GM19099 (cell line): ENCODE data around the gene RMND1.
A peak's percentile ranks its signal among the peaks of the same experiment; 100 is the strongest.

Experiments used
- POLR2A ChIP-seq: IDR thresholded peaks from 3 replicates; pipeline ENCODE4 v1.6.1; 2011; ENCODE audit warnings: low read depth; ENCODE audit not compliant: insufficient read length; ENCODE audit errors: extremely low read depth

The RMND1 gene

DNA sequence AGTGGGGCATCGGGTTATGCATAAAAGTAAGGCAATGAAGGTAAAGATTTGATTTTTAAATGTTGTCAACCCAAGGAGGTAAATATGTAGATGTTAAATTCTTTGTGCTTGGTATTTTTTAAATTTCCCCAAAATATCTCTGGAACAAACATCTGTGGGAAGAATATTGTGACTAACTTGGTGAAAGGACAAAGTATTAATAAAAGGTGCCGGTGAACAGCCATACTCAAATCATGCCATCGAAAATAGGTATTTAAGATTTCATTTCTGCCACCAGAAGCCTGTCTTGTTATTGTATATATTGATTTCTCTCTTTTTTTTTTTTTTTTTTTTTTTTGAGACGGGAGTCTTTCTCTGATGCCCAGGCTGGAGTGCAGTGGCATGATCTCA, 48.0 kb downstream of the RMND1 start:
- no peak for TF ChIP-seq POLR2A

- TF ChIP-seq POLR2A: no peak
These were observed 49.7 kb downstream of the RMND1 start for GRCh38 chr6:151402228-151402627.

DNA sequence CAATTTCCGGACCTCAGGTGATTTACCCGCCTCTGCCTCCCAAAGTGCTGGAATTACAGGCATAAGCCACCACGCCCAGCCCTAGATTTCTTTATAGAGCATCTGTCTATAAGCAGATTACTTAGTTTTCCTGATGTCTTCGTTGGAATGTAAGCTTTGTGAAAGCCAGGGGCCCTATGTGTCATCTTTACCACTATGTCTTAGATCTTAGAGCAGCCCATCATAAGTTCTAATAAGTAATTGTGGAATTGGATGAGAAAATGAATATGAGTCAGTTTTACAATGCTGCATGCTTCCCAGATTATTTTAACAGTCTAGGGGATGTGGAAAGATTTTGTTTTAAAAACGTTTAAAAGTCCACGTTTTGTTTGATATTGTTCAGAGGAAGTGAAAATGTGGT, 51.5 kb downstream of the RMND1 start:
- TF ChIP-seq POLR2A: no peak

DNA sequence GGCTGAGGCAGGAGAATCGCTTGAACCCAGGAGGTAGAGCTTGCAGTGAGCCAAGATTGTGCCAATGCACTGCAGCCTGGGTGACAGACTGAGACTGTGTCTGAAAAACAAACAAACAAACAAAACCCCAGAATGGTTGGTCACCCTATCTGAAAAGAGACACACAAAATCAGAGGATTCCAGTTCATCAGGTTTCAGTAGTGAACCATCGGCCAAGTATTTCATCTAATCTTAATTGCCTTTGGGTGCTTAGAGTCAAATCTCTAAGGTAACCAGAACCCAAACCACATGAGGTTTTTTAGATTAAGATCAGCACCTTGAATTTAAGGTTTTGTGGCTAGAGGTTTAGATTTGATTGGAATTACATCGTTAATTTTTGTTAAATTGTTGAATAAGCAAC, 52.2 kb downstream of the RMND1 start:
- TF ChIP-seq POLR2A: no peak

GRCh38 chr6:151393410-151393809, 58.5 kb downstream of the RMND1 start:
- TF ChIP-seq POLR2A: no peak

GRCh38 chr6:151392427-151392826, 59.5 kb downstream of the RMND1 start:
- no peak for TF ChIP-seq POLR2A

DNA sequence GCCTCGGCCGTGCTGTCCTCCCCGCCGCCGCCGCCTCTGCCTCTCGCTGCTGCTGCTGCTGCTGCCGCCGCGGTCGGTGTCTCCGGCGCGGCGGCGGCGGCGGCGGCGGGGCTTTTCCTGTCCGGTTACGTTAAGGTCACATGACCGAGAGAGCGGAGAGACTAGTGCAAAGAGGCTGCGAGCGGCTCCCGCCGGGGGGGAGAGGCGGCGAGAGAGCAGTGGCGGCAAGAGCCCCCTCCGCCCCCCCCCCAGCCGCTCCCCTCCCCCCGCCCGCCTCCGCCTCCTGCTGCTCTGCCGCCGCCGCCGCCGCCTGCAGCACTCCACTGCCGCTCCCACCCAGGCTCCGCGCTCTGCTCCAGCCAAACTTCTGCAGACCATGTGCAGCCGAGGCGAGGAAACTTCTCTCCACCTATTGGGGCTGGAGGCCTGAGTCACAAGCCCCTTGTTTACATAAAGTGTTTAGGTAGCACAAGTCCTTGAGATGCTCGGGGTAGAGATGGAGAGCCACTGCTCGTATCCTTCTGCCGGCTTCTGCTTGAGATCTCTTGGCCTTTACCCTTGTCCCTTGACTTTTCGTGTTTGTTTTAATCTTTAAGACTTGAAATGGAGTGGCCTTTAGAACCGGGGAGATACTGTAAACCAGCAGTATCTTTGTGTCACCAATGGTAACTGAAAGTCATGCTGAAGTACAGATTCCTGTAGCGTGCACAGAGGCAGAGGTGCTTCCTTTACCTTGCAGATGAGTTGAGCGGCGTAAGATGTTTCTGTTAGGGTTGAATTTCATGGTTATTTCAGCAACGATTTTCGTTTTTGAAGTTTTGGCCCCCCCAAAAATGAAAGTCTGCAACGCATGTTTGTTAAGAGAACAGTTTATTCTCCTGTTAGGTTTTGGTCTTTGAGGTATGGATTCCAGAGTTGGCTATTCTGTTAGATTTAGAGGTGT, 60.2 kb downstream of the RMND1 start, which contains the start of gene ZBTB2:
TSS of gene ZBTB2 (minus strand) at position 89 of the 943 bp plus-strand sequence. CDS start 17,922 bp downstream, outside the sequence.
- peak; percentile 50 for TF ChIP-seq POLR2A

DNA sequence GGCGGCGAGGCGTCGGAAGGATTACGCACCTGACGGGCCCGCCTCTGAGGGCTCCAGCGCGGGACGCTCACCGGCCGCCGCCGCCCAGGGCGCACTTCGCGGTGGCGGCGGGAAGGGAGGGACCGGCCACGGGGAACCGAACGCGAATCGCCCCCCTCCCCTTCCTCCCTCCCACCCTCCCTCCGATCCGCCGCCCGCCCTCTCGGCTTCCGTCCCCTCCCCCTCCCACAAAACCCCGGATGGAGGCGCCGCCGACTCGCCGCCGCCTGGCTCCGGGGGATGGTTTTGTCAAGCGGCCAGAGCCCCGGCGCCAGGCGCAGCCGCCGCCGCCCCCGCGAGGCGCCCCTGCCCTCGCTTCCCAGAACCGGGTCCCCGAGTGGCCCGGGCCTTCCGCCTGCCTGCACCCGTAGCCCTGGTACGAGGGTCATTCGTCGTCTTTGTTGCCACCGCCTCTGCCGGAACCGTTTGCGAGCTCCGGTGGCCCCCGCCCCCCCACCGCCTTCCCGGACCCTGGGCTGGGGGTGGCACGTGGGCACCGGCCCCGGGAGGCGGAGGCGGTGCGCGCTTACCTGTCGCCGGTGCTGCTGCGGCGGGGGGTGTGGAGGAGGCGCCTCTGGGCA, 61.0 kb downstream of the RMND1 start:
- peak; percentile 23 for TF ChIP-seq POLR2A

DNA sequence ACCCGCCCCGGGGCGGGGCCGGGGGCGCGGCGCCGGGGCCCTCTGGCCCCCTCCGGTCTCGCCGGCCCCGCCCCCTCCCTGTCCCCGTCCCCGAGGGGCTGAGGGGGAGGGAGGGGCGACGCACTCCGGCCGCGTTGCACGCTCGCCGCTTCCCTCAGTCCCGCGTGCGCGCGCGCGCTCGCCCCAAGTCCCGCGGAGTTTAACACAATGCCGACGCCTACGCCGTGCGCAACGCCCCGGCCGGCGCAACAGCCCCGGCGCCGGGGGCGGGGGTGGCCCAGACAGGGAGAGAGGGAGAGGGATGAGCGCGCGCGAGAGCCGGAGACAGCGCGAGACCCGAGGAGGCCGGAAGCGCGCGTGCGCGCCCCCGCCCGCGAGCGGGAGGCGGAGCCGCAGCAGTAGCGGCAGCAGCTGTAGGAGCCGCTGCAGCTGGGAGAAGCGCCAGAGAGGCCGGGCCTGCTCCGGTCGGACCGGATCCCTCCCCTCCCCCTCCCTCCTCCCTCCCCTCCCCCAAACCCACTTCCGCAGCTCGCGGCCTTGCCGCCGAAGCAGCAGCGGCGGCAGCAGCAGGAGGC, 61.6 kb downstream of the RMND1 start:
- peak; percentile 70 for TF ChIP-seq POLR2A

- TF ChIP-seq POLR2A: peak; percentile 93
These were observed 62.2 kb downstream of the RMND1 start for GRCh38 chr6:151389618-151390275.

- no peak for TF ChIP-seq POLR2A
These were observed 62.8 kb downstream of the RMND1 start for GRCh38 chr6:151388997-151389617.

DNA sequence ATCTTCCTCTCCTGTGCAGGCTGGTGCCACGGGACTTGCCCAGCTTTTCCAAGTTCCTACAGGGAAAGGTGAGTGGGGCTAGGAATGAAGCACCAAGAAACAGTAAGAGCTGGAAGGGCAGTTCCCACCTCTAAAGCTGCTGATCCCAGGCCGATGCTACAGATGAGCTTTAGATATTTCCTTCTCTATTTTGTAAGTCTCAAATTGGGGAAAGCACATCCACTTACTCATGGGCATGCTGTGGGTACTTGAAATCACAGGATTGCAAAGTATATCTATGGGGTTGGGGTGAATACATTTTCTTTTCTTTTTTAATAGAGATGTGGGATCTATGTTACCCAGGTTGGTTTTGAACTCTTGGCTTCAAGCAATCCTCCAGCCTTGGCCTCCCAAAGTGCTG, 63.7 kb downstream of the RMND1 start:
- no peak for TF ChIP-seq POLR2A

DNA sequence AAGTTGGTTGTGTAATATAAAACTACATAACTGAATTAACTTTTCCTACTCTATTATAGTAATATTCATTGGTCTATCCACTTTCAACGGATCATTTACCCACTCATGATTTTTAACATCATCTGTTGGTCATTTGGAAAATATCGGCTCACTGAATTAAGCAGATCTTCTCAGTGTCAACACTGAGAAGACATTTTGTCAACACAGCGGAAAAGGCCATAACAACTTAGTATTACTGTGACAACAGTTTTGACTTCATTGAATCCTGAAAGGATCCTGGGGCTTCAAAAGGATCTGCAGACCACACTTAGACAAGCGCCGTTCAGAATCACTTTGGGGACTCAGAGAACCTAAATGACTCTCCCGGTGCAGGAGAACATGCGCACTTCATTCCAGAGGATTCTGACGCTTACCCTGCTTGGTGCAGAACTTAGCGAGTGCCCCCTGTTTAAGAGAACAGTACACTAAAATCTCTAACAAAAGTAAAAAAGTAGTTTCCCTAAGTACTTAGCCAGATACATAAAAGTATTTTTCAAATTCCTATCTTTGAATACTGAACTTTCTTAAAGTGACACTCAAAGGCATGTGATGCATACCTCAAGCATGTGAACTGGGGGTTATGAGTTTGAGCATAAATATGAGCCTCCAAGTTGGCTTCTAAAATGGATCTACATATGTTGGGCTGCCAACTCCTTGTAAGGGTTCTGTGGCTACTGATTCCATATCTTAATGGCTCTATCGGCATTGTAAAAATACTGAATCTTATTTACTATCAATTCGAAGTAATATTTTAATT, 64.6 kb downstream of the RMND1 start:
- no peak for TF ChIP-seq POLR2A

DNA sequence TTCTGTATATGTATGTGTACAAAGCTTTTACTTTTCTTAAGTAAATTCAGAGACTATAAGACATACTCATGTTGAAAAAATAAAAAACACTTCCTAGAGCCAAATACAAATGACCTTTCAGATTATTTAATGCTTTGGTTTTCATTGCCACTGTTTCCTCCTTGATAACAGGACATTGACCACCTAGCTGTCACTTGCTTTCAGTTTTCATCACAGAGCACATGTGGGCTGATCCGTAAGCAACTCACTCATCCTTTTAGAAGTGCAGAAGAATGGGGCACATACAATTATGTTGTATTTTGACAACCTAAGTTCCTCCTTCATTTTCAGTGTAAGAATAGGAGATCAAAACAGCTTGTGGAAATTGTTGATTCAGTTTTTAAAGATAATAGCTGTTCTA, 66.7 kb downstream of the RMND1 start:
- no peak for TF ChIP-seq POLR2A
